WERI-Rb-1 (cell line): ENCODE data around the gene CGRRF1.

Source experiments
- DNase-seq: peaks from one replicate; pipeline ENCODE4 v3.0.0-alpha.2; 2020
- H3K27ac ChIP-seq: fragments of 250-450 bp; sonication (Bioruptor Pico); 2 replicates; pipeline ENCODE4 v1.5.1; 2020; ENCODE audit warnings: mild to moderate bottlenecking, moderate library complexity
- H3K27me3 ChIP-seq: fragments of 250-450 bp; sonication (Bioruptor Pico); 2 replicates; pipeline ENCODE4 v1.5.1; 2021; ENCODE audit warnings: mild to moderate bottlenecking, low read depth, moderate library complexity; ENCODE audit not compliant: insufficient read depth, severe bottlenecking
- H3K36me3 ChIP-seq: fragments of 250-450 bp; sonication (Bioruptor Pico); 2 replicates; pipeline ENCODE4 v1.5.1; 2020; ENCODE audit warnings: mild to moderate bottlenecking, moderate library complexity
- H3K4me3 ChIP-seq: 2 replicates; pipeline ENCODE4 v1.5.1; 2011; ENCODE audit warnings: low read depth, mild to moderate bottlenecking, control low read depth, low read length
- H3K9me3 ChIP-seq: fragments of 250-450 bp; sonication (Bioruptor Pico); 2 replicates; pipeline ENCODE4 v1.5.1; 2021; ENCODE audit warnings: mild to moderate bottlenecking, moderate library complexity; ENCODE audit not compliant: severe bottlenecking
- CTCF ChIP-seq: IDR thresholded peaks from 2 replicates; pipeline ENCODE4 v1.5.1; 2011; ENCODE audit warnings: low read depth, mild to moderate bottlenecking, control low read depth, inconsistent platforms, low read length

The CGRRF1 gene

GRCh38 chr14:54478636-54479215 lies 31.0 kb upstream of the CGRRF1 start:
- Histone ChIP-seq H3K27ac (no peak overlapping the region), H3K9me3 (no peaks in the 10 kb centered on the region), H3K4me3 (no peak overlapping the region), H3K27me3 (no peaks in the 10 kb centered on the region), H3K36me3 (peaks cover 32% of the 10 kb centered on the region)
- no peak for DNase-seq
- no peak for TF ChIP-seq CTCF

GRCh38 chr14:54480830-54481562 lies 28.7 kb upstream of the CGRRF1 start:
- DNase-seq = no peak
- Histone ChIP-seq H3K27me3 (no peaks in the 10 kb centered on the region), H3K9me3 (no peaks in the 10 kb centered on the region), H3K27ac (no peak overlapping the region), H3K4me3 (no peak overlapping the region), H3K36me3 (peaks cover 30% of the 10 kb centered on the region)
- TF ChIP-seq CTCF = no peak

GRCh38 chr14:54481695-54482094 lies 28.0 kb upstream of the CGRRF1 start:
- Histone ChIP-seq H3K27ac (no peak overlapping the region), H3K36me3 (peaks cover 32% of the 10 kb centered on the region), H3K27me3 (no peaks in the 10 kb centered on the region), H3K9me3 (no peaks in the 10 kb centered on the region), H3K4me3 (no peak overlapping the region)
- no peak for DNase-seq
- no peak for TF ChIP-seq CTCF

- H3K27ac ChIP-seq = no peak overlapping the region
These were observed 26.5 kb upstream of the CGRRF1 start for GRCh38 chr14:54483073-54483745.

GRCh38 chr14:54483846-54484245 lies 25.9 kb upstream of the CGRRF1 start:
- no peaks in the 10 kb centered on the region for H3K27me3 ChIP-seq
- no peak for DNase-seq
- H3K4me3 ChIP-seq = no peak overlapping the region
- H3K36me3 ChIP-seq = peaks cover 28% of the 10 kb centered on the region
- H3K27ac ChIP-seq = no peak overlapping the region
- H3K9me3 ChIP-seq = no peaks in the 10 kb centered on the region
- no peak for TF ChIP-seq CTCF

More at GRCh38 chr14:54483073-54483745, 26.5 kb upstream of the CGRRF1 start:
- Histone ChIP-seq H3K4me3 (no peak overlapping the region), H3K36me3 (peaks cover 28% of the 10 kb centered on the region), H3K27me3 (no peaks in the 10 kb centered on the region), H3K9me3 (no peaks in the 10 kb centered on the region)
- no peak for TF ChIP-seq CTCF
- no peak for DNase-seq
